ENCODE measurements around the gene PML.
"Not testable (repeated sequence)": the region's sequence is repeated elsewhere in the genome, so short reads cannot be mapped to it uniquely, and the experiment has no call there.

Gene PML

DNA sequence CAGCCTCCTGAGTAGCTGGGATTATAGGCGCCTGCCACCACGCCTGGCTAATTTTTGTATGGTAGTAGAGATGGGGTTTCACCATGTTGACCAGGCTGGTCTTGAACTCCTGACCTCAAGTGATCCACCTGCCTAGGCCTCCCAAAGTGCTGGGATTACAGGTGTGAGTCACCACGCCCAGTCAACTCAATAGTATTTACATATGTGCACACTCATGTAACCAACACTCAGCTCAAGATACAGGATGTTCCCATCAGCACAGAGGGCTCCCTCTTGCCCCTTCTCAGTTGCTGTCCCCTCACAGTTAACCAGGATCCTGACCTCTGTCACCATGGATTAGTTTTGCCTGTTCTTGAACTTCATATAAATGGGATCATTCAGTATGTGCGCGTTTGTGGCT, 61.8 kb downstream of the PML start:
- H3K27ac ChIP-seq (ENCODE audit: insufficient read depth in 1 of 2, low read depth in 1 of 2, low read length in 2 of 2, poor library complexity in 1 of 2, severe bottlenecking in 2 of 2); POLR2A ChIA-PET; H3K36me3 ChIP-seq (ENCODE audit: control insufficient read depth in 4 of 4, insufficient read depth in 4 of 4, low read length in 3 of 4); DNase-seq; H3K4me3 ChIP-seq (ENCODE audit: control insufficient read depth in 1 of 7, extremely low read depth in 1 of 7, insufficient read depth in 4 of 7, low read depth in 2 of 7, low read length in 6 of 7); H3K27me3 ChIP-seq (replicated peaks in 2 of 5; ENCODE audit: control insufficient read depth in 4 of 5, insufficient read depth in 5 of 5, low read length in 4 of 5); H3K9me3 ChIP-seq (ENCODE audit: control extremely low read depth in 1 of 5, control insufficient read depth in 4 of 5, insufficient read depth in 2 of 5, low read depth in 1 of 5, low read length in 4 of 5): not testable (repeated sequence)
- 100% methylated on average over 1 of the region's 5 CpGs for WGBS (ENCODE audit: insufficient coverage)
- CTCF ChIA-PET: interaction anchor here (1.8 kb wide), 1 partner anchor 9 kb away, joined by 5 read pairs; no protein-coding TSS in a partner anchor
- peaks cover 0 to 15% (median 8%) of the 10 kb centered on the region in 4 experiments for H3K4me1 ChIP-seq (ENCODE audit: control extremely low read depth in 1 of 4, control insufficient read depth in 4 of 4, insufficient read depth in 4 of 4, low read length in 3 of 4)

DNA sequence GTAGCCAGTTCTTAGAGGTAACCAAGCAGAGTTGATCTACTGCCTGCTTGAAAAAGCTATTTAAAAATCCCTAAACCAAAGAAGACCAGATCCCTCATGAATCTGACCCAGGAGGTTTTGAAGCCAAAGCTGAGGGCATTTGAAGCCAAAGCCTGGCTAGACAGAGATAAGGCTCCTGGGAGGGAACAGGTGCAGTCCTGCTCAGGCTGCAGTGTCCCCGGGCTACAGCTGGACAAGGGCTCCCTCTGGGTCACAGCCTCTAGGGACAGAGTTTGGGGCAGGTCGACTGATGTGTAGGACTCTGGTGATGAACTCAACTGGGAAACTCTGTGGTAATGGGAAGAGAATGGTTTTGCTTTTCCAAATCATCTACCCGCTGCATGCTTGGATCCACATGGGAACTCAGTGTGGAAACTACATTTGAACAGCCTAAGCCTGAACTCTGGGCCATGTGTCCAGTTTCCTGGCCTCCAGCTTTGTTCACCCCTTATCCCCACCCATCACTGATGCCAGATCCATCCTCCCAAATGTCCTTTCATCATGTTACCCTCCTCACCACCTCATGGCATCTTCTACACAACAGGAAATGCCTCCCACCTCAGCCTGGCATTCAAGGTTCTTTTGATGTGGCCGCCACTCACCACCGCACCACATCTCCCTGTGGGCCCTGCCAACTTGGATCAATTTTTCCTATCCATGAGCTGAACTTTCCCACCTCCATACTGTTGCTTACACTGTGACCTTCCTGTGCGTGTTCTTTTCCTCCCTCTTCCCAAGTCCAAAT, 64.7 kb downstream of the PML start:
- H3K4me1 ChIP-seq (ENCODE audit: control extremely low read depth in 1 of 4, control insufficient read depth in 4 of 4, insufficient read depth in 4 of 4, low read length in 3 of 4); H3K4me3 ChIP-seq (ENCODE audit: control insufficient read depth in 1 of 7, extremely low read depth in 1 of 7, insufficient read depth in 4 of 7, low read depth in 2 of 7, low read length in 6 of 7); POLR2A ChIA-PET; H3K36me3 ChIP-seq (ENCODE audit: control insufficient read depth in 4 of 4, insufficient read depth in 4 of 4, low read length in 3 of 4); DNase-seq; H3K9me3 ChIP-seq (ENCODE audit: control extremely low read depth in 1 of 5, control insufficient read depth in 4 of 5, insufficient read depth in 2 of 5, low read depth in 1 of 5, low read length in 4 of 5); H3K27me3 ChIP-seq (replicated peaks in 2 of 5; ENCODE audit: control insufficient read depth in 4 of 5, insufficient read depth in 5 of 5, low read length in 4 of 5); CTCF ChIA-PET; H3K27ac ChIP-seq (ENCODE audit: insufficient read depth in 1 of 2, low read depth in 1 of 2, low read length in 2 of 2, poor library complexity in 1 of 2, severe bottlenecking in 2 of 2): not testable (repeated sequence)
- WGBS (ENCODE audit: insufficient coverage): 95% methylated on average over 2 of the region's 6 CpGs

- no peaks in the 10 kb centered on the region for H3K27me3 ChIP-seq (replicated peaks in 2 of 5; ENCODE audit: control insufficient read depth in 4 of 5, insufficient read depth in 5 of 5, low read length in 4 of 5)
- DNase-seq: no peak
- CTCF ChIA-PET: no interaction called here
- H3K4me1 ChIP-seq (ENCODE audit: control extremely low read depth in 1 of 4, control insufficient read depth in 4 of 4, insufficient read depth in 4 of 4, low read length in 3 of 4): no peaks in the 10 kb centered on the region
- POLR2A ChIA-PET: no interaction called here
- no peak overlapping the region for H3K27ac ChIP-seq (ENCODE audit: insufficient read depth in 1 of 2, low read depth in 1 of 2, low read length in 2 of 2, poor library complexity in 1 of 2, severe bottlenecking in 2 of 2)
- WGBS (ENCODE audit: insufficient coverage): 99% methylated on average over 6 of the region's 6 CpGs
- no peaks in the 10 kb centered on the region for H3K36me3 ChIP-seq (ENCODE audit: control insufficient read depth in 4 of 4, insufficient read depth in 4 of 4, low read length in 3 of 4)
- H3K9me3 ChIP-seq (ENCODE audit: control extremely low read depth in 1 of 5, control insufficient read depth in 4 of 5, insufficient read depth in 2 of 5, low read depth in 1 of 5, low read length in 4 of 5): no peaks in the 10 kb centered on the region
- no peak overlapping the region for H3K4me3 ChIP-seq (ENCODE audit: control insufficient read depth in 1 of 7, extremely low read depth in 1 of 7, insufficient read depth in 4 of 7, low read depth in 2 of 7, low read length in 6 of 7)
Measured at GRCh38 chr15:74060251-74060650, 65.7 kb downstream of the PML start.

GRCh38 chr15:74062236-74062635, 67.7 kb downstream of the PML start:
- no peaks in the 10 kb centered on the region for H3K4me1 ChIP-seq (ENCODE audit: control extremely low read depth in 1 of 4, control insufficient read depth in 4 of 4, insufficient read depth in 4 of 4, low read length in 3 of 4)
- no peaks in the 10 kb centered on the region for H3K27me3 ChIP-seq (replicated peaks in 2 of 5; ENCODE audit: control insufficient read depth in 4 of 5, insufficient read depth in 5 of 5, low read length in 4 of 5)
- POLR2A ChIA-PET: no interaction called here
- no peak overlapping the region for H3K4me3 ChIP-seq (ENCODE audit: control insufficient read depth in 1 of 7, extremely low read depth in 1 of 7, insufficient read depth in 4 of 7, low read depth in 2 of 7, low read length in 6 of 7)
- WGBS (ENCODE audit: insufficient coverage): 100% methylated on average over 3 of the region's 6 CpGs
- no peaks in the 10 kb centered on the region for H3K36me3 ChIP-seq (ENCODE audit: control insufficient read depth in 4 of 4, insufficient read depth in 4 of 4, low read length in 3 of 4)
- no peak overlapping the region for H3K27ac ChIP-seq (ENCODE audit: insufficient read depth in 1 of 2, low read depth in 1 of 2, low read length in 2 of 2, poor library complexity in 1 of 2, severe bottlenecking in 2 of 2)
- no peaks in the 10 kb centered on the region for H3K9me3 ChIP-seq (ENCODE audit: control extremely low read depth in 1 of 5, control insufficient read depth in 4 of 5, insufficient read depth in 2 of 5, low read depth in 1 of 5, low read length in 4 of 5)
- DNase-seq: no peak
- CTCF ChIA-PET: interaction anchor here (1.6 kb wide), 1 partner anchor 88 kb away, joined by 3 read pairs; no protein-coding TSS in a partner anchor

DNA sequence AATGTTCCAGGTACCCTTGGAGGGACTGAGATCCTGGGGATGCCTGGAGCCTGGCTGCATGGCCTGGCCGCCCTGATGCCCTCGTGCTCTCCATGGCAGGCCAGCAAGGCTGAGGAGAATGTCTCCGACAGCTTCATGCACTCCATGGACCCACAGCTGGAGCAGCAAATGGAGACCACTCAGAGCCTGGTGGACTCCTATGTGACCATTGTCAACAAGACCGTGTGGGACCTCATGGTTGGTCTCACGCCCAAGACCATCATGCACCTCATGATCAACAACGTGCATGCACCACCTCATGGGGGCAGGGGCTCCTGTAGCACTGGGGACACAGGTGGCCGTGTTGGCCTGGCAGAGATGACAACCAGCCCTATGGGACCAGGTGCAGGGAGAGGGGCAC, 68.2 kb downstream of the PML start:
- no peak overlapping the region for H3K27ac ChIP-seq (ENCODE audit: insufficient read depth in 1 of 2, low read depth in 1 of 2, low read length in 2 of 2, poor library complexity in 1 of 2, severe bottlenecking in 2 of 2)
- WGBS (ENCODE audit: insufficient coverage): 95% methylated on average over 7 of the region's 7 CpGs
- H3K9me3 ChIP-seq (ENCODE audit: control extremely low read depth in 1 of 5, control insufficient read depth in 4 of 5, insufficient read depth in 2 of 5, low read depth in 1 of 5, low read length in 4 of 5): no peaks in the 10 kb centered on the region
- no peaks in the 10 kb centered on the region for H3K27me3 ChIP-seq (replicated peaks in 2 of 5; ENCODE audit: control insufficient read depth in 4 of 5, insufficient read depth in 5 of 5, low read length in 4 of 5)
- POLR2A ChIA-PET: no interaction called here
- no peak for DNase-seq
- H3K36me3 ChIP-seq (ENCODE audit: control insufficient read depth in 4 of 4, insufficient read depth in 4 of 4, low read length in 3 of 4): no peaks in the 10 kb centered on the region
- no peak overlapping the region for H3K4me3 ChIP-seq (ENCODE audit: control insufficient read depth in 1 of 7, extremely low read depth in 1 of 7, insufficient read depth in 4 of 7, low read depth in 2 of 7, low read length in 6 of 7)
- H3K4me1 ChIP-seq (ENCODE audit: control extremely low read depth in 1 of 4, control insufficient read depth in 4 of 4, insufficient read depth in 4 of 4, low read length in 3 of 4): no peaks in the 10 kb centered on the region
- CTCF ChIA-PET: interaction anchor here (0.7 to 1.6 kb wide), 2 partner anchors 88 to 245 kb away, joined by 3 read pairs; no protein-coding TSS in a partner anchor

GRCh38 chr15:74063425-74064146, 69.1 kb downstream of the PML start:
- H3K9me3 ChIP-seq (ENCODE audit: control extremely low read depth in 1 of 5, control insufficient read depth in 4 of 5, insufficient read depth in 2 of 5, low read depth in 1 of 5, low read length in 4 of 5); H3K36me3 ChIP-seq (ENCODE audit: control insufficient read depth in 4 of 4, insufficient read depth in 4 of 4, low read length in 3 of 4); H3K27me3 ChIP-seq (replicated peaks in 2 of 5; ENCODE audit: control insufficient read depth in 4 of 5, insufficient read depth in 5 of 5, low read length in 4 of 5); H3K27ac ChIP-seq (ENCODE audit: insufficient read depth in 1 of 2, low read depth in 1 of 2, low read length in 2 of 2, poor library complexity in 1 of 2, severe bottlenecking in 2 of 2); H3K4me3 ChIP-seq (ENCODE audit: control insufficient read depth in 1 of 7, extremely low read depth in 1 of 7, insufficient read depth in 4 of 7, low read depth in 2 of 7, low read length in 6 of 7); POLR2A ChIA-PET; DNase-seq; H3K4me1 ChIP-seq (ENCODE audit: control extremely low read depth in 1 of 4, control insufficient read depth in 4 of 4, insufficient read depth in 4 of 4, low read length in 3 of 4): not testable (repeated sequence)
- 100% methylated on average over 5 of the region's 17 CpGs for WGBS (ENCODE audit: insufficient coverage)
- CTCF ChIA-PET: interaction anchor here (1.6 kb wide), 1 partner anchor 89 kb away, joined by 3 read pairs; no protein-coding TSS in a partner anchor

GRCh38 chr15:74064183-74064582, 69.7 kb downstream of the PML start:
- POLR2A ChIA-PET; H3K27ac ChIP-seq (ENCODE audit: insufficient read depth in 1 of 2, low read depth in 1 of 2, low read length in 2 of 2, poor library complexity in 1 of 2, severe bottlenecking in 2 of 2); DNase-seq; H3K4me1 ChIP-seq (ENCODE audit: control extremely low read depth in 1 of 4, control insufficient read depth in 4 of 4, insufficient read depth in 4 of 4, low read length in 3 of 4); H3K9me3 ChIP-seq (ENCODE audit: control extremely low read depth in 1 of 5, control insufficient read depth in 4 of 5, insufficient read depth in 2 of 5, low read depth in 1 of 5, low read length in 4 of 5); H3K4me3 ChIP-seq (ENCODE audit: control insufficient read depth in 1 of 7, extremely low read depth in 1 of 7, insufficient read depth in 4 of 7, low read depth in 2 of 7, low read length in 6 of 7); H3K27me3 ChIP-seq (replicated peaks in 2 of 5; ENCODE audit: control insufficient read depth in 4 of 5, insufficient read depth in 5 of 5, low read length in 4 of 5); H3K36me3 ChIP-seq (ENCODE audit: control insufficient read depth in 4 of 4, insufficient read depth in 4 of 4, low read length in 3 of 4): not testable (repeated sequence)
- WGBS (ENCODE audit: insufficient coverage): no CpG with 5 or more reads among the region's 3 CpGs
- CTCF ChIA-PET: interaction anchor here (1.4 kb wide), 1 partner anchor 9 kb away, joined by 5 read pairs; no protein-coding TSS in a partner anchor

Measured in common myeloid progenitor, CD34-positive (primary cell).